GM23338 (cell line): ENCODE data around the gene GHSR. TPM values are rescaled to one million over a fixed set of nuclear protein-coding genes. Genes with fewer than 3 reads are reported as not detected.

ENCODE experiments used
- ATAC-seq: fragments of 200-7000 bp; cut with Tn5 transposase; 3 replicates; pipeline ENCODE4 v1.9.1; 2020
- DNase-seq: peaks from one replicate; pipeline ENCODE4 v3.0.0-alpha.2; 2015; ENCODE audit warnings: low spot score
- H2AFZ ChIP-seq: fragments of 200-600 bp; sonication (generic); 2 replicates; pipeline ENCODE4 v1.8.0; 2016; ENCODE audit warnings: antibody characterized with exemption, mild to moderate bottlenecking, moderate library complexity
- H3F3A ChIP-seq: fragments of 200-600 bp; sonication (generic); replicated peaks from 2 replicates; pipeline ENCODE4 v1.8.0; 2017; ENCODE audit warnings: antibody characterized with exemption, mixed run types, low read depth
- H3K27ac ChIP-seq: fragments of 200-600 bp; sonication (generic); 2 replicates; pipeline ENCODE4 v1.6.1; 2016; ENCODE audit warnings: low read depth
- H3K27me3 ChIP-seq: fragments of 200-600 bp; sonication (generic); 2 replicates; pipeline ENCODE4 v1.8.0; 2016; ENCODE audit warnings: mild to moderate bottlenecking, mixed run types, moderate library complexity; ENCODE audit not compliant: insufficient read depth
- H3K36me3 ChIP-seq: fragments of 200-600 bp; sonication (generic); 2 replicates; pipeline ENCODE4 v1.8.0; 2016; ENCODE audit warnings: mild to moderate bottlenecking; ENCODE audit not compliant: insufficient read depth
- H3K4me1 ChIP-seq: fragments of 200-600 bp; sonication (generic); 2 replicates; pipeline ENCODE4 v1.8.0; 2016; ENCODE audit warnings: mild to moderate bottlenecking, moderate library complexity; ENCODE audit not compliant: insufficient read depth
- H3K4me2 ChIP-seq: fragments of 200-600 bp; sonication (generic); 2 replicates; pipeline ENCODE4 v1.7.1; 2017; ENCODE audit warnings: mixed run types
- H3K4me3 ChIP-seq: fragments of 200-600 bp; sonication (generic); 2 replicates; pipeline ENCODE4 v1.6.1; 2016; ENCODE audit warnings: mixed run types
- H3K79me2 ChIP-seq: fragments of 200-600 bp; sonication (generic); replicated peaks from 2 replicates; pipeline ENCODE4 v1.8.0; 2017; ENCODE audit warnings: mild to moderate bottlenecking; ENCODE audit not compliant: insufficient read depth
- H3K9me2 ChIP-seq: fragments of 200-600 bp; sonication (generic); 2 replicates; pipeline ENCODE4 v1.8.0; 2017; ENCODE audit not compliant: insufficient read depth
- H4K20me1 ChIP-seq: fragments of 200-600 bp; sonication (generic); replicated peaks from 2 replicates; pipeline ENCODE4 v1.8.0; 2017; ENCODE audit warnings: mild to moderate bottlenecking; ENCODE audit not compliant: insufficient read depth
- H3K27ac Mint-ChIP-seq: 2 replicates; pipeline ENCODE4 v1.8.0; 2020; ENCODE audit warnings: inconsistent platforms, mild to moderate bottlenecking, moderate library complexity, mixed read lengths
- H3K27me3 Mint-ChIP-seq: 3 replicates; pipeline ENCODE4 v1.8.0; 2022; ENCODE audit warnings: low read depth, mild to moderate bottlenecking, moderate library complexity, mixed read lengths, inconsistent platforms; ENCODE audit not compliant: insufficient read depth, poor library complexity
- H3K36me3 Mint-ChIP-seq: 3 replicates; pipeline ENCODE4 v1.8.0; 2021; ENCODE audit warnings: low read depth, mild to moderate bottlenecking, inconsistent platforms, moderate library complexity, mixed read lengths
- H3K4me1 Mint-ChIP-seq: 3 replicates; pipeline ENCODE4 v1.8.0; 2020; ENCODE audit warnings: mild to moderate bottlenecking, inconsistent platforms, mixed read lengths
- H3K4me3 Mint-ChIP-seq: 3 replicates; pipeline ENCODE4 v1.8.0; 2021; ENCODE audit warnings: moderate library complexity, mild to moderate bottlenecking, inconsistent platforms, mixed read lengths
- H3K9me3 Mint-ChIP-seq: 3 replicates; pipeline ENCODE4 v1.8.0; 2020; ENCODE audit warnings: moderate library complexity, mild to moderate bottlenecking, inconsistent platforms, mixed read lengths
- CREB1 ChIP-seq: fragments of 250-450 bp; sonication (Bioruptor Pico); IDR thresholded peaks from 2 replicates; pipeline ENCODE4 v1.5.0; 2020; ENCODE audit warnings: low read depth, mild to moderate bottlenecking, moderate library complexity
- ETS1 ChIP-seq: IDR thresholded peaks from 2 replicates; pipeline ENCODE4 v1.6.1; 2016; ENCODE audit warnings: antibody characterized with exemption
- EZH2 ChIP-seq: fragments of 200-600 bp; sonication (generic); IDR thresholded peaks from one replicate; pipeline ENCODE4 v1.8.0; 2017; ENCODE audit warnings: antibody characterized with exemption, mild to moderate bottlenecking, low read depth; ENCODE audit not compliant: unreplicated experiment
- EZH2phosphoT487 ChIP-seq: fragments of 200-600 bp; sonication (generic); IDR thresholded peaks from one replicate; pipeline ENCODE4 v1.8.1; 2018; ENCODE audit warnings: antibody characterized with exemption; ENCODE audit not compliant: unreplicated experiment
- JUNB ChIP-seq: IDR thresholded peaks from one replicate; pipeline ENCODE4 v1.6.1; 2016; ENCODE audit warnings: antibody characterized with exemption; ENCODE audit not compliant: unreplicated experiment
- NANOG ChIP-seq: IDR thresholded peaks from 2 replicates; pipeline ENCODE4 v1.6.1; 2016; ENCODE audit warnings: antibody characterized with exemption, borderline replicate concordance
- POLR2AphosphoS5 ChIP-seq: IDR thresholded peaks from 2 replicates; pipeline ENCODE4 v1.6.1; 2016; ENCODE audit warnings: antibody characterized with exemption, low read depth
- REST ChIP-seq: IDR thresholded peaks from one replicate; pipeline ENCODE4 v1.6.1; 2018; ENCODE audit warnings: antibody characterized with exemption; ENCODE audit not compliant: unreplicated experiment
- STAT1 ChIP-seq: IDR thresholded peaks from one replicate; pipeline ENCODE4 v1.6.1; 2016; ENCODE audit warnings: antibody characterized with exemption; ENCODE audit not compliant: unreplicated experiment
- ZNF114 ChIP-seq: fragments of 250-450 bp; sonication (Bioruptor Pico); IDR thresholded peaks from 2 replicates; pipeline ENCODE4 v1.5.0; 2020; ENCODE audit warnings: mild to moderate bottlenecking, moderate library complexity
- ZNF331 ChIP-seq: fragments of 250-450 bp; sonication (Bioruptor Pico); IDR thresholded peaks from 2 replicates; pipeline ENCODE4 v1.5.0; 2020; ENCODE audit warnings: low read depth, mild to moderate bottlenecking, moderate library complexity
- polyA plus RNA-seq: library from polyadenylated mRNA; unstranded; fragments of >200 nt; fragmentation: Nextera tagmentation; extraction: Ambion mirVana; gene quantifications from 2 replicates; pipeline ENCODE4 v1.2.1, GENCODE V29; 2016
- total RNA-seq: library from RNA; depleted of rRNA; stranded (reverse); fragments of >200 nt; shearing (Covaris generic); gene quantifications from 2 replicates; pipeline ENCODE4 v1.2.3, GENCODE V29; 2014
- TF ChIP-seq, protein P1 (sequence below): fragments of 250-450 bp; sonication (Bioruptor Pico); IDR thresholded peaks from 2 replicates; pipeline ENCODE4 v1.5.0; 2020; ENCODE audit warnings: mild to moderate bottlenecking, moderate library complexity

Gene GHSR
- total and polyA plus RNA-seq, 2 experiments from 2014 or later = not detected

GRCh38 chr3:172396400-172396799 lies 51.9 kb downstream of the GHSR start (continued):
- TF ChIP-seq POLR2AphosphoS5 (no peak), ETS1 (no peak), STAT1 (no peak), CREB1 (CRISPR knock-in tag) (no peak)

DNA sequence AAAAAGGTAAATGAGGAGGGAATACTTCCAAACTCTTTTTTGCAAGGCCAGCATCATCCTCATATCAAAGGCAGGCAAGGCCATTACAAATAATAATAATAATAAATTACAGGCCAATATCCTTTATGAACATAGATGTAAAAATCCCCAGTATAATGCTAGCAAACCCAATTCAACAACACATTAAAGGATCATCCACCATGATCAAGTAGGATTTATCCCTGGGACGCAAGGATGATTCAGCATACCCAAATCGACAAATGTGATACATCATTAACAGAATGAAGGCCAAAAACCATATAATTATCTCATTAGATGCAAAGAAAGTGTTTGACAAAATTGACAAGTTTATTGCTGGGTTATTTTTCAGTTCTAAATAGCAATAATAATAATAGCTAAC lies 53.6 kb downstream of the GHSR start:
- Mint-ChIP-seq H3K4me3 (no peak overlapping the region), H3K27ac (no peak overlapping the region), H3K9me3 (peaks cover 3% of the 10 kb centered on the region; the same call in 2 of the 3 replicates), H3K27me3 (peaks cover 8% of the 10 kb centered on the region), H3K36me3 (peaks cover 17% of the 10 kb centered on the region; the same call in 2 of the 3 replicates), H3K4me1 (peaks cover 12% of the 10 kb centered on the region; the same call in 2 of the 3 replicates)
- H3K36me3 ChIP-seq = no peaks in the 10 kb centered on the region
- no peak overlapping the region for H3K27ac ChIP-seq
- no peak for DNase-seq
- H4K20me1 ChIP-seq = no peaks in the 10 kb centered on the region
- H2AFZ ChIP-seq = no peak overlapping the region
- H3K9me2 ChIP-seq = no peaks in the 10 kb centered on the region
- H3K4me3 ChIP-seq = no peak overlapping the region
- no peak overlapping the region for H3K4me2 ChIP-seq
- no peak for ATAC-seq
- H3K79me2 ChIP-seq = no peaks in the 10 kb centered on the region
- H3F3A ChIP-seq = no peaks in the 10 kb centered on the region
- no peaks in the 10 kb centered on the region for H3K27me3 ChIP-seq
- H3K4me1 ChIP-seq = peaks cover 11% of the 10 kb centered on the region; the same call in 1 of the 2 replicates
- TF ChIP-seq STAT1 (no peak), EZH2phosphoT487 (no peak), ETS1 (no peak), CREB1 (CRISPR knock-in tag) (no peak), REST (no peak), EZH2 (no peak), POLR2AphosphoS5 (no peak), ZNF114 (no peak), JUNB (no peak), NANOG (no peak), ZNF331 (CRISPR knock-in tag) (no peak)
- TF ChIP-seq, protein P1, sequence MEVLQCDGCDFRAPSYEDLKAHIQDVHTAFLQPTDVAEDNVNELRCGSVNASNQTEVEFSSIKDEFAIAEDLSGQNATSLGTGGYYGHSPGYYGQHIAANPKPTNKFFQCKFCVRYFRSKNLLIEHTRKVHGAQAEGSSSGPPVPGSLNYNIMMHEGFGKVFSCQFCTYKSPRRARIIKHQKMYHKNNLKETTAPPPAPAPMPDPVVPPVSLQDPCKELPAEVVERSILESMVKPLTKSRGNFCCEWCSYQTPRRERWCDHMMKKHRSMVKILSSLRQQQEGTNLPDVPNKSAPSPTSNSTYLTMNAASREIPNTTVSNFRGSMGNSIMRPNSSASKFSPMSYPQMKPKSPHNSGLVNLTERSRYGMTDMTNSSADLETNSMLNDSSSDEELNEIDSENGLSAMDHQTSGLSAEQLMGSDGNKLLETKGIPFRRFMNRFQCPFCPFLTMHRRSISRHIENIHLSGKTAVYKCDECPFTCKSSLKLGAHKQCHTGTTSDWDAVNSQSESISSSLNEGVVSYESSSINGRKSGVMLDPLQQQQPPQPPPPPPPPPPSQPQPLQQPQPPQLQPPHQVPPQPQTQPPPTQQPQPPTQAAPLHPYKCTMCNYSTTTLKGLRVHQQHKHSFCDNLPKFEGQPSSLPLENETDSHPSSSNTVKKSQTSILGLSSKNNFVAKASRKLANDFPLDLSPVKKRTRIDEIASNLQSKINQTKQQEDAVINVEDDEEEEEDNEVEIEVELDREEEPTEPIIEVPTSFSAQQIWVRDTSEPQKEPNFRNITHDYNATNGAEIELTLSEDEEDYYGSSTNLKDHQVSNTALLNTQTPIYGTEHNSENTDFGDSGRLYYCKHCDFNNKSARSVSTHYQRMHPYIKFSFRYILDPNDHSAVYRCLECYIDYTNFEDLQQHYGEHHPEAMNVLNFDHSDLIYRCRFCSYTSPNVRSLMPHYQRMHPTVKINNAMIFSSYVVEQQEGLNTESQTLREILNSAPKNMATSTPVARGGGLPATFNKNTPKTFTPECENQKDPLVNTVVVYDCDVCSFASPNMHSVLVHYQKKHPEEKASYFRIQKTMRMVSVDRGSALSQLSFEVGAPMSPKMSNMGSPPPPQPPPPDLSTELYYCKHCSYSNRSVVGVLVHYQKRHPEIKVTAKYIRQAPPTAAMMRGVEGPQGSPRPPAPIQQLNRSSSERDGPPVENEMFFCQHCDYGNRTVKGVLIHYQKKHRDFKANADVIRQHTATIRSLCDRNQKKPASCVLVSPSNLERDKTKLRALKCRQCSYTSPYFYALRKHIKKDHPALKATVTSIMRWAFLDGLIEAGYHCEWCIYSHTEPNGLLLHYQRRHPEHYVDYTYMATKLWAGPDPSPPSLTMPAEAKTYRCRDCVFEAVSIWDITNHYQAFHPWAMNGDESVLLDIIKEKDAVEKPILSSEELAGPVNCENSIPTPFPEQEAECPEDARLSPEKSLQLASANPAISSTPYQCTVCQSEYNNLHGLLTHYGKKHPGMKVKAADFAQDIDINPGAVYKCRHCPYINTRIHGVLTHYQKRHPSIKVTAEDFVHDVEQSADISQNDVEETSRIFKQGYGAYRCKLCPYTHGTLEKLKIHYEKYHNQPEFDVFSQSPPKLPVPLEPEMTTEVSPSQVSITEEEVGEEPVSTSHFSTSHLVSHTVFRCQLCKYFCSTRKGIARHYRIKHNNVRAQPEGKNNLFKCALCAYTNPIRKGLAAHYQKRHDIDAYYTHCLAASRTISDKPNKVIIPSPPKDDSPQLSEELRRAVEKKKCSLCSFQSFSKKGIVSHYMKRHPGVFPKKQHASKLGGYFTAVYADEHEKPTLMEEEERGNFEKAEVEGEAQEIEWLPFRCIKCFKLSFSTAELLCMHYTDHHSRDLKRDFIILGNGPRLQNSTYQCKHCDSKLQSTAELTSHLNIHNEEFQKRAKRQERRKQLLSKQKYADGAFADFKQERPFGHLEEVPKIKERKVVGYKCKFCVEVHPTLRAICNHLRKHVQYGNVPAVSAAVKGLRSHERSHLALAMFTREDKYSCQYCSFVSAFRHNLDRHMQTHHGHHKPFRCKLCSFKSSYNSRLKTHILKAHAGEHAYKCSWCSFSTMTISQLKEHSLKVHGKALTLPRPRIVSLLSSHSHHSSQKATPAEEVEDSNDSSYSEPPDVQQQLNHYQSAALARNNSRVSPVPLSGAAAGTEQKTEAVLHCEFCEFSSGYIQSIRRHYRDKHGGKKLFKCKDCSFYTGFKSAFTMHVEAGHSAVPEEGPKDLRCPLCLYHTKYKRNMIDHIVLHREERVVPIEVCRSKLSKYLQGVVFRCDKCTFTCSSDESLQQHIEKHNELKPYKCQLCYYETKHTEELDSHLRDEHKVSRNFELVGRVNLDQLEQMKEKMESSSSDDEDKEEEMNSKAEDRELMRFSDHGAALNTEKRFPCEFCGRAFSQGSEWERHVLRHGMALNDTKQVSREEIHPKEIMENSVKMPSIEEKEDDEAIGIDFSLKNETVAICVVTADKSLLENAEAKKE (CRISPR knock-in tag) = no peak
